Heart right ventricle (tissue), 16 donors: ENCODE results near the gene FKTN. TPM values are rescaled to one million over a fixed set of nuclear protein-coding genes. Genes with fewer than 3 reads are reported as not detected.

Experiments
- ATAC-seq, 8 donors: fragments of 200-7000 bp; cut with Tn5 transposase; one replicate each; pipeline ENCODE4 v1.9.1; 2020; ENCODE audit warnings: mild to moderate bottlenecking in 8 of 8, moderate library complexity in 8 of 8, moderate number of reproducible peaks in 1 of 8
- DNase-seq, 2 donors: peaks; one replicate each; pipeline ENCODE4 v3.0.0-alpha.2; 2020
- H3K27ac ChIP-seq, 10 donors: fragments of 200-600 bp; sonication (generic) in 2 of 10; one replicate each; pipeline versions ENCODE4 v1.5.0 to v1.8.0; 2020 to 2022; ENCODE audit warnings: mild to moderate bottlenecking in 3 of 10
- H3K27me3 ChIP-seq, 7 donors: fragments of 200-600 bp; one replicate each; pipeline ENCODE4 v1.8.0; 2021 to 2022; ENCODE audit warnings: mild to moderate bottlenecking in 2 of 7
- H3K36me3 ChIP-seq, 9 donors: fragments of 200-600 bp; sonication (generic) in 1 of 9; one replicate each; pipeline versions ENCODE4 v1.5.0 to v1.8.0; 2020 to 2022; ENCODE audit warnings: mild to moderate bottlenecking in 2 of 9
- H3K4me1 ChIP-seq, 9 donors: fragments of 200-600 bp; sonication (generic) in 1 of 9; one replicate each; pipeline versions ENCODE4 v1.5.0 to v1.8.0; 2020 to 2022; ENCODE audit warnings: mild to moderate bottlenecking in 4 of 9
- H3K4me3 ChIP-seq, 10 donors: fragments of 200-600 bp; sonication (generic) in 2 of 10; one replicate each; pipeline versions ENCODE4 v1.5.0 to v1.8.0; 2020 to 2022; ENCODE audit warnings: mild to moderate bottlenecking in 7 of 10, moderate library complexity in 2 of 10
- H3K9me3 ChIP-seq, 11 donors: fragments of 200-600 bp in 10 of 11; sonication (generic) in 2 of 11; one replicate each; pipeline versions ENCODE4 v1.5.0 to v1.8.0; 2013 to 2022; ENCODE audit warnings: mild to moderate bottlenecking in 2 of 11, control low read depth in 1 of 11, moderate library complexity in 1 of 11
- CTCF ChIP-seq, 9 donors: fragments of 200-600 bp; sonication (generic) in 2 of 9; IDR thresholded peaks; one replicate each; pipeline versions ENCODE4 v1.5.0 to v1.8.0; 2021 to 2022; ENCODE audit warnings: antibody characterized with exemption in 9 of 9, mild to moderate bottlenecking in 5 of 9, moderate library complexity in 1 of 9
- WGBS, 2 donors: extraction: QIAGEN DNeasy Blood & Tissue Kit; methylation state at CpG; one replicate each; pipeline ENCODE4 v1.1.7; 2013; ENCODE audit warnings: inconsistent platforms in 1 of 2; 5-methylcytosine and 5-hydroxymethylcytosine counted together
- intact Hi-C, 10 donors: fragments of 100-400 bp; cut with DNase I; formaldehyde crosslinking; loops; one replicate each; pipeline versions ENCODE4 v1.11.1 to v1.14.2; 2022
- polyA plus RNA-seq, 2 donors: library from polyadenylated mRNA; stranded (reverse); fragments of 200-250 nt; gene quantifications; one replicate each; pipeline ENCODE4 v1.2.3, GENCODE V29; 2013
- total RNA-seq, 10 donors: library from RNA; stranded (reverse); fragmentation: NEBNext Ultra II Directional in 3 of 10; extraction: Animal tissue kit (Norgen Biotek cat#: 25700) in 3 of 10; gene quantifications; one replicate each; pipeline versions ENCODE4 v1.2.1 to v1.2.4, GENCODE V29; 2021 to 2023
- donor health status: Arrhythmogenic right ventricular cardiomyopathy.
- donor health status: ischemic (EF 13 %, LVEDD 7.1; RV severe dilation, severe dysfunction).
- donor health status: healthy with polysubstance abuse.
- donor health status: DM: no; HTN: yes; CAD: no.
- donor health status: DM: no; HTN: no; CAD: no.
- donor health status: ischemic (EF 25% LVEDD 6.9; RV normal size, moderate dysfunction).
- donor health status: ischemic (EF 25% LVEDD 5.7; RV mildly dilated, moderate dysfunction).
- donor health status: healthy.
- donor health status: DM: yes; HTN: yes; CAD: no.
- donor health status: Ischemic cardiomyopathy.
- donor health status: ischemic (EF 35%, LVEDD 5.7; RV mildly dilated, moderate dysfunction).
- donor health status: nonischemic (EF 11% LVEDD 7.7; RV severe dilation, severe dysfunction).
- donor health status: DM: yes; HTN: yes; CAD: no.
- donor health status: PGD.
- donor health status: ischemic (EF 29% LVEDD 5.4; RV normal size, mild dysfunction).
- donor health status: nonischemic (EF 23%, LVEDD 6.1; RV moderate dilation, normal function).

FKTN gene
- total and polyA plus RNA-seq, 12 donors, result 2.2 to 12.7 (median 7.8) TPM

GRCh38 chr9:105667867-105668266 is 109.9 kb downstream of the FKTN start:
- Histone ChIP-seq H3K4me1 (no peaks in the 10 kb centered on the region), H3K27me3 (peaks cover 0 to 7% (median 0%) of the 10 kb centered on the region in 7 donors), H3K36me3 (no peaks in the 10 kb centered on the region), H3K9me3 (no peaks in the 10 kb centered on the region), H3K27ac (no peak overlapping the region), H3K4me3 (no peak overlapping the region)
- WGBS, 2 donors, result 50 to 61% methylated on average over 4 of the region's 4 CpGs
- no peak for TF ChIP-seq CTCF (IDR thresholded peaks at IDR 0.05)
- ATAC-seq (no peak), DNase-seq (no peak)
- intact Hi-C loops, result no loop called here

GRCh38 chr9:105670315-105670714 is 112.4 kb downstream of the FKTN start:
- ATAC-seq (no peak), DNase-seq (no peak)
- intact Hi-C loops, result no loop called here
- no peak for TF ChIP-seq CTCF (IDR thresholded peaks at IDR 0.05)
- H3K9me3 ChIP-seq, result no peaks in the 10 kb centered on the region
- H3K36me3 ChIP-seq, result no peaks in the 10 kb centered on the region
- peaks cover 0 to 7% (median 0%) of the 10 kb centered on the region in 7 donors for H3K27me3 ChIP-seq
- H3K4me1 ChIP-seq, result no peaks in the 10 kb centered on the region
- no peak overlapping the region for H3K27ac ChIP-seq
- WGBS, 2 donors, result 63 to 69% methylated on average over 3 of the region's 3 CpGs
- H3K4me3 ChIP-seq, result no peak overlapping the region

- H3K4me1 ChIP-seq, result no peaks in the 10 kb centered on the region
- 80 to 91% methylated on average over 3 of the region's 3 CpGs for WGBS, 2 donors
- no peaks in the 10 kb centered on the region for H3K36me3 ChIP-seq
- no peak for TF ChIP-seq CTCF (IDR thresholded peaks at IDR 0.05)
- peaks cover 0 to 7% (median 0%) of the 10 kb centered on the region in 7 donors for H3K27me3 ChIP-seq
- ATAC-seq, result no peak
- no peak overlapping the region for H3K4me3 ChIP-seq
- intact Hi-C loops, result no loop called here
- DNase-seq, result no peak
- H3K9me3 ChIP-seq, result no peaks in the 10 kb centered on the region
- H3K27ac ChIP-seq, result no peak overlapping the region
Observed at GRCh38 chr9:105670775-105671174, 112.8 kb downstream of the FKTN start.

GRCh38 chr9:105672711-105673234 is 114.8 kb downstream of the FKTN start:
- no peaks in the 10 kb centered on the region for H3K36me3 ChIP-seq
- H3K4me1 ChIP-seq, result no peaks in the 10 kb centered on the region
- H3K4me3 ChIP-seq, result no peak overlapping the region
- peaks cover 0 to 7% (median 0%) of the 10 kb centered on the region in 7 donors for H3K27me3 ChIP-seq
- TF ChIP-seq CTCF (IDR thresholded peaks at IDR 0.05), result no peak
- no peaks in the 10 kb centered on the region for H3K9me3 ChIP-seq
- DNase-seq (no peak), ATAC-seq (no peak)
- intact Hi-C loops, result no loop called here
- no peak overlapping the region for H3K27ac ChIP-seq
- 57 to 59% methylated on average over 3 of the region's 3 CpGs for WGBS, 2 donors
